ENCODE results near the gene IFNGR1. TPM values are rescaled to one million over a fixed set of nuclear protein-coding genes. Genes with fewer than 3 reads are reported as not detected.
A peak's percentile ranks its signal among the peaks of the same experiment; 100 is the strongest.

IFNGR1 gene
- total RNA-seq, 1 donor from 2014 or later, result 34.0 TPM

GRCh38 chr6:137219664-137220252 is 573 bp upstream of the IFNGR1 start:
- Histone ChIP-seq H3K79me2 (ENCODE audit: low read depth) (peaks cover 43% of the 10 kb centered on the region), H3K9ac (no peak overlapping the region), H3K36me3 (no peaks in the 10 kb centered on the region), H3K4me1 (peaks cover 9% of the 10 kb centered on the region), H3K27ac (no peak overlapping the region), H4K20me1 (ENCODE audit: low read depth) (peaks cover 29% of the 10 kb centered on the region), H3K9me3 (ENCODE audit: low read depth) (no peaks in the 10 kb centered on the region), H3F3A (ENCODE audit: low read depth) (no peaks in the 10 kb centered on the region), H2AFZ (replicated peaks) (peak overlapping the region; percentile 92), H3K27me3 (no peaks in the 10 kb centered on the region), H3K4me2 (peak overlapping the region; percentile 85), H3K4me3 (peak overlapping the region; percentile 88)
- Mint-ChIP-seq H3K27me3 (ENCODE audit: insufficient read depth, low read depth) (no peaks in the 10 kb centered on the region), H3K4me3 (peak overlapping the region; percentile 96), H3K9me3 (no peaks in the 10 kb centered on the region), H3K27ac (peak overlapping the region; percentile 80), H3K36me3 (peaks cover 3% of the 10 kb centered on the region), H3K4me1 (peaks cover 27% of the 10 kb centered on the region)
- TF ChIP-seq, protein P1, sequence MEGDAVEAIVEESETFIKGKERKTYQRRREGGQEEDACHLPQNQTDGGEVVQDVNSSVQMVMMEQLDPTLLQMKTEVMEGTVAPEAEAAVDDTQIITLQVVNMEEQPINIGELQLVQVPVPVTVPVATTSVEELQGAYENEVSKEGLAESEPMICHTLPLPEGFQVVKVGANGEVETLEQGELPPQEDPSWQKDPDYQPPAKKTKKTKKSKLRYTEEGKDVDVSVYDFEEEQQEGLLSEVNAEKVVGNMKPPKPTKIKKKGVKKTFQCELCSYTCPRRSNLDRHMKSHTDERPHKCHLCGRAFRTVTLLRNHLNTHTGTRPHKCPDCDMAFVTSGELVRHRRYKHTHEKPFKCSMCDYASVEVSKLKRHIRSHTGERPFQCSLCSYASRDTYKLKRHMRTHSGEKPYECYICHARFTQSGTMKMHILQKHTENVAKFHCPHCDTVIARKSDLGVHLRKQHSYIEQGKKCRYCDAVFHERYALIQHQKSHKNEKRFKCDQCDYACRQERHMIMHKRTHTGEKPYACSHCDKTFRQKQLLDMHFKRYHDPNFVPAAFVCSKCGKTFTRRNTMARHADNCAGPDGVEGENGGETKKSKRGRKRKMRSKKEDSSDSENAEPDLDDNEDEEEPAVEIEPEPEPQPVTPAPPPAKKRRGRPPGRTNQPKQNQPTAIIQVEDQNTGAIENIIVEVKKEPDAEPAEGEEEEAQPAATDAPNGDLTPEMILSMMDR (IDR thresholded peaks at IDR 0.05), result no peak
- no peak for TF ChIP-seq EZH2phosphoT487 (IDR thresholded peaks at IDR 0.05)
- DNase-seq (ENCODE audit: low spot score), result no peak

- H3K36me3 Mint-ChIP-seq, result peaks cover 12% of the 10 kb centered on the region
- no peak for TF ChIP-seq EZH2phosphoT487 (IDR thresholded peaks at IDR 0.05)
- TF ChIP-seq, protein P1 (IDR thresholded peaks at IDR 0.05), result no peak
- no peak for TF ChIP-seq EZH2 (IDR thresholded peaks at IDR 0.05)
- Histone ChIP-seq H2AFZ (replicated peaks) (peak overlapping the region; percentile 92), H3K27ac (no peak overlapping the region), H3K36me3 (no peaks in the 10 kb centered on the region), H3K27me3 (no peaks in the 10 kb centered on the region), H3K4me1 (peaks cover 9% of the 10 kb centered on the region), H4K20me1 (ENCODE audit: low read depth) (peaks cover 29% of the 10 kb centered on the region), H3K9me3 (ENCODE audit: low read depth) (no peaks in the 10 kb centered on the region), H3K79me2 (ENCODE audit: low read depth) (peaks cover 56% of the 10 kb centered on the region), H3K4me2 (peak overlapping the region; percentile 85), H3F3A (ENCODE audit: low read depth) (no peaks in the 10 kb centered on the region), H3K4me3 (peak overlapping the region; percentile 88), H3K9ac (peak overlapping the region; percentile 74)
- H3K27ac Mint-ChIP-seq, result peak overlapping the region; percentile 95
- peak overlapping the region; percentile 96 for H3K4me3 Mint-ChIP-seq
- no peaks in the 10 kb centered on the region for H3K27me3 Mint-ChIP-seq (ENCODE audit: insufficient read depth, low read depth)
- peaks cover 27% of the 10 kb centered on the region for H3K4me1 Mint-ChIP-seq
- H3K9me3 Mint-ChIP-seq, result peaks cover 3% of the 10 kb centered on the region
- DNase-seq (ENCODE audit: low spot score), result peak; percentile 18
Observed at GRCh38 chr6:137218473-137218916, 690 bp downstream of the IFNGR1 start.

DNA sequence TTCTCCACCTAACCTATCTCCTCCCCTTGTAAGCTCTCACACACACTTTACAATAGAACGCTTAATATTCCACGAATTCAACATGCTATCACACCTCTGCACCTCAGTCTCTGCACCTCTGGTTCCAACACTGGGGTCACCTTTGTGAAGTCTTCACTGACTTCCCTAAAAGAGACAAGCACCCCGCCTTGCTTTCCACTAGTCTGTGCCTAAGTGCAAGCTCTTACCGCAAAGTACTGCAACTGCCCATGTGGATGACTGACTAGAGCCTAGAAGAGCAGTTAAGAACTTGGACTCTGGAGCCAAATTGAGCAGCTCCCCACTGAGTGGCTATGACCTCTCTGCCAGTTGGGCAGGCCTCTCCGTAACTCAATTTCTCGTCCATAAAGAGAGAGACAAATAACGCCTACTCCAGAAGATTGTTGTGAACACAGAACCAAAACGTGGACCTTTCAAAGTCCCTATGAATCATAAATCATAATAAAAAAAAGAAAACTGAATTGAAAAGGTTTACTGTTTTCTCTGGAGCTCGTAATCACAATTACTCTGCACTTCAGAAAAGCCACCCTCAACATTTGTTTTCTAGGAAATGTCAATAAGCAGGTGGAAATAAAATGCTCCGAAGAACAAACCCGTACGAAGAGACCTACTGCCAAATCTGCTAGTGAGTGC is 1.2 kb downstream of the IFNGR1 start:
- Mint-ChIP-seq H3K4me1 (peaks cover 27% of the 10 kb centered on the region), H3K4me3 (peak overlapping the region; percentile 96), H3K27ac (no peak overlapping the region), H3K36me3 (peaks cover 16% of the 10 kb centered on the region), H3K9me3 (peaks cover 7% of the 10 kb centered on the region), H3K27me3 (ENCODE audit: insufficient read depth, low read depth) (no peaks in the 10 kb centered on the region)
- Histone ChIP-seq H2AFZ (replicated peaks) (no peak overlapping the region), H3K4me3 (peak overlapping the region; percentile 88), H3K9me3 (ENCODE audit: low read depth) (no peaks in the 10 kb centered on the region), H3K27ac (no peak overlapping the region), H3K27me3 (no peaks in the 10 kb centered on the region), H4K20me1 (ENCODE audit: low read depth) (peaks cover 29% of the 10 kb centered on the region), H3F3A (ENCODE audit: low read depth) (no peaks in the 10 kb centered on the region), H3K4me1 (peaks cover 9% of the 10 kb centered on the region), H3K4me2 (peak overlapping the region; percentile 85), H3K9ac (no peak overlapping the region), H3K36me3 (no peaks in the 10 kb centered on the region), H3K79me2 (ENCODE audit: low read depth) (peaks cover 62% of the 10 kb centered on the region)
- TF ChIP-seq EZH2phosphoT487 (IDR thresholded peaks at IDR 0.05) (no peak), EZH2 (IDR thresholded peaks at IDR 0.05) (no peak)
- TF ChIP-seq, protein P1 (IDR thresholded peaks at IDR 0.05), result no peak
- no peak for DNase-seq (ENCODE audit: low spot score)

Data from neural progenitor cell (in vitro differentiated cells).